ENCODE results near the gene HIBCH. TPM values are rescaled to one million over a fixed set of nuclear protein-coding genes. Genes with fewer than 3 reads are reported as not detected.
"Not testable (repeated sequence)": the region's sequence is repeated elsewhere in the genome, so short reads cannot be mapped to it uniquely, and the experiment has no call there.

Gene HIBCH
- total RNA-seq, 4 donors from 2014 or later: 27.5 to 40.1 (median 32.7) TPM

DNA sequence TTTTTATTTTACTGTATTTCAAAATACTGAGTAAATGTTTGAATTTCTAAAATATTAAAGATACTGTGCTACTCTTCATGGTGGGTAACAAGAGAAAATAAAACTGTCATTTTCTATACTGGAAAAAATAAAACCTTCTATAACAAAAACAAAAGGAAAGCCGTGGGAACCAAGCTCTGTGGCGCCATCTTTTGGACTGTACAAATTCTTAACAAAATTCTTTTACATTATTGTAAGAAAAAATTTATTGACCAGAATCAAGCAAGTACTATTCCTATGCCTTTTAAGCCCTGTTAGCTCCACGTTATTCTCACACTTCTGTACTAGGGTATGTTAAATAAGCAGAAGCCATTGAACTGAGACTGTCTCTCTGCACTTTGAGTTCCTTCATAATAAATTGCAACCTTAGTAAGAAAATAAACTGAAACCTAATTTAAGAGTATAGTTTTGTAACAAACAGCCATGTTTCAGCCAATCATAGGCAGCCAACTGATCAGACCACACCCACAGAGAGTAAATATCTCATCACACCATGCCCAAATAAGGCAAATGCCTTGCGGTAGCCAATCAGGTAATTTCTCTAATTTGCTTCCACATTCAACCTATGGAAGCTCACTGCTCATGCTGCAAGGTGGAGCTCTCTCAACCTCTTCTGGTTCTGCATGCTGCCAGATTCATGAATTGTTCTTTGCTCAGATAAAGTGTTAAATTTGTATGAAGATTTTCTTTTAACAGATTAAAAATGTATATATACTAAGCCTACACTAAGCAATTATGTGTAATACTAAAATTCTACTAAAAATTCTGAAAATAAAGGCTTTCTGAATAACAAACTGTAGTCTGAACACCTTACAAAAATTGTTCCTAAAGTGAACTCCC is 42.2 kb downstream of the HIBCH start:
- Histone ChIP-seq H3K36me3 (no peaks in the 10 kb centered on the region), H3K9me3 (no peaks in the 10 kb centered on the region), H3K27me3 (no peaks in the 10 kb centered on the region), H3K4me3 (replicated peaks in 1 of 3) (no peak overlapping the region), H3K4me1 (peaks cover 0 to 16% of the 10 kb centered on the region in 2 donors), H3K27ac (no peak overlapping the region)
- intact Hi-C loops (cut with DNase I): loop anchor here (5.0 kb wide), 1 partner anchor 185 kb away; no protein-coding TSS in a partner anchor
- WGBS, 2 donors: 55 to 57% methylated on average over 4 of the region's 4 CpGs
- DNase-seq: peak in 1 of 2 donors; percentile 21
- no peak for TF ChIP-seq POLR2A (IDR thresholded peaks at IDR 0.05)
- TF ChIP-seq, protein P1, sequence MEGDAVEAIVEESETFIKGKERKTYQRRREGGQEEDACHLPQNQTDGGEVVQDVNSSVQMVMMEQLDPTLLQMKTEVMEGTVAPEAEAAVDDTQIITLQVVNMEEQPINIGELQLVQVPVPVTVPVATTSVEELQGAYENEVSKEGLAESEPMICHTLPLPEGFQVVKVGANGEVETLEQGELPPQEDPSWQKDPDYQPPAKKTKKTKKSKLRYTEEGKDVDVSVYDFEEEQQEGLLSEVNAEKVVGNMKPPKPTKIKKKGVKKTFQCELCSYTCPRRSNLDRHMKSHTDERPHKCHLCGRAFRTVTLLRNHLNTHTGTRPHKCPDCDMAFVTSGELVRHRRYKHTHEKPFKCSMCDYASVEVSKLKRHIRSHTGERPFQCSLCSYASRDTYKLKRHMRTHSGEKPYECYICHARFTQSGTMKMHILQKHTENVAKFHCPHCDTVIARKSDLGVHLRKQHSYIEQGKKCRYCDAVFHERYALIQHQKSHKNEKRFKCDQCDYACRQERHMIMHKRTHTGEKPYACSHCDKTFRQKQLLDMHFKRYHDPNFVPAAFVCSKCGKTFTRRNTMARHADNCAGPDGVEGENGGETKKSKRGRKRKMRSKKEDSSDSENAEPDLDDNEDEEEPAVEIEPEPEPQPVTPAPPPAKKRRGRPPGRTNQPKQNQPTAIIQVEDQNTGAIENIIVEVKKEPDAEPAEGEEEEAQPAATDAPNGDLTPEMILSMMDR (IDR thresholded peaks at IDR 0.05): peak in 3 of 6 experiments; percentile 54 to 60 (median 60)

DNA sequence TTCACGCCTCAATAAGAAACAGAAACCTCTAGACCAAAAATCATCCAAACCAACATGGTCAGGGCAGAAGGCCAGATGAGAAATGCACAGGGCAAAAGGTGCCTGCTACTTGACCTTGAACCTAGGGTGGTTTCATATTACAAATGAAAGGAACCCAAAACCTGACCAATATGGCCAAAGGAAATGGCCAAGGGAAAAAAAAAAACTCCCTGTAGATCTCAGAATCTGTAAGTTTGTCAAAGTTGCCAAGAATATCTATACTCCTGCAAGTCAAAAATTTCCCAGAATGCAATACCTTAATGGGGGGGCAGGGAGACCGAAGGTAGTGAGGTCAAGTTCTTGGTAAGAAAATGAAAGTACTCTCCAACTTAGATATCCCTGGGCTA is 47.2 kb downstream of the HIBCH start:
- intact Hi-C loops (cut with DNase I): no loop called here
- H3K27ac ChIP-seq: no peak overlapping the region
- WGBS, 2 donors: 91 to 97% methylated on average over 1 to 2 of the region's 2 CpGs

DNA sequence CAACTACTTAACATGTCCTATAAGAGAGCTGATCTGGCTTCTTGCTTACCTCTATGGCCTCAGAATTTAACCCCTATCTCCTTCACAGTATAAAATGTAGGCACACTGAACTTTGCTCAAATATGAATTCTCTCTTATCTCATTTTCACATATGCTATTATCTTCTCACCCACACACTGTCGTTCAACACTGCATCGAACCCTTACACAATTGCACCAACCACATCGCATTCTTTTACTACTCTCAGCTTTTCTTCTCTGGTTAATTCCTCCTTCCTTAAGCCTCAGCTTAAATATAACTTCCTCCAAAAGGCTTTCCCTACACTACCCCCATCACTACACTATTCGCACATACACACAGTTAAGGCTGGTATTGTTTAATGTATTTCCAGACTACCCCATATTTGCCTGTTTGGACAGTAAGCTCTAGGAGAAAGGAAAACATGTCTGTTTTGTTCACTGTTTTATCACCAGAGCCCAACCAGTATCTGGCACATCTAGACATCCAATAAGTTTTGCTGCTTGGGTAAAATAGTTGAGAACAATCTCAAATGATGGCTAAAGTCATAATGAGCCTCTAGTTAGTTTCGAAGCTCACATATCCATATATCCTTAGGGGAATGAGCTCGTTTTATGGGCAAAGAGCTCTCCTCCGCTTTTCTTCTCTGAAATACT is 47.7 kb downstream of the HIBCH start:
- WGBS, 2 donors: 68 to 83% methylated on average over 7 of the region's 7 CpGs
- intact Hi-C loops (cut with DNase I): no loop called here

More for the DNA sequence above, 47.2 kb downstream of the HIBCH start:
- Histone ChIP-seq H3K4me3 (replicated peaks in 1 of 3) (no peak overlapping the region), H3K9me3 (no peaks in the 10 kb centered on the region), H3K36me3 (no peaks in the 10 kb centered on the region), H3K4me1 (no peaks in the 10 kb centered on the region), H3K27me3 (no peaks in the 10 kb centered on the region)
- TF ChIP-seq POLR2A (IDR thresholded peaks at IDR 0.05): no peak
- TF ChIP-seq, protein P1 (IDR thresholded peaks at IDR 0.05): no peak
- DNase-seq: no peak

DNA sequence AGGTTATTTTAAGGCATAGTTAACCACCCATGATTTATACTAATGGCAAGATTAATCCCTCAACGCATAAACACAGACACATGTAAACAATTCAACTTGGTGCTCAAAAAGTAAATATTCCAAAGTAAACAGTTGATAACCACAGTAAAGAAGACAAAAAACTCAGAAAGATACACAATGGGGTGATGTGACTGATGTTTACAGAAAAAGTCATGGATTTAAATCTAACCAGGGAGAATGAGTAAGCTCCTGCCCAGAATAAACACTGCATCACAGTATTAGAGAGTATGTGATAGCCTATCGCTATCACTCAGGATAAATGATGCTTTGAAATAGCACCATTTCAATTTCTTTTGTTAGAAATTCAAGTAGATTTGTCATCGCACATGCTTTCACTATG is 49.3 kb downstream of the HIBCH start:
- Histone ChIP-seq H3K9me3 (no peaks in the 10 kb centered on the region), H3K27me3 (no peaks in the 10 kb centered on the region), H3K4me3 (replicated peaks in 1 of 3) (no peak overlapping the region), H3K36me3 (no peaks in the 10 kb centered on the region), H3K4me1 (no peaks in the 10 kb centered on the region), H3K27ac (no peak overlapping the region)
- no peak for TF ChIP-seq POLR2A (IDR thresholded peaks at IDR 0.05)
- TF ChIP-seq, protein P1 (IDR thresholded peaks at IDR 0.05): no peak
- WGBS, 2 donors: 93 to 96% methylated on average over 3 of the region's 3 CpGs
- DNase-seq: no peak
- intact Hi-C loops (cut with DNase I): no loop called here

More for the DNA sequence above, 47.7 kb downstream of the HIBCH start:
- Histone ChIP-seq H3K27me3 (no peaks in the 10 kb centered on the region), H3K4me1 (no peaks in the 10 kb centered on the region), H3K4me3 (replicated peaks in 1 of 3) (no peak overlapping the region), H3K36me3 (no peaks in the 10 kb centered on the region), H3K9me3 (no peaks in the 10 kb centered on the region), H3K27ac (no peak overlapping the region)
- TF ChIP-seq POLR2A (IDR thresholded peaks at IDR 0.05): no peak
- TF ChIP-seq, protein P1 (IDR thresholded peaks at IDR 0.05): no peak
- DNase-seq: no peak

DNA sequence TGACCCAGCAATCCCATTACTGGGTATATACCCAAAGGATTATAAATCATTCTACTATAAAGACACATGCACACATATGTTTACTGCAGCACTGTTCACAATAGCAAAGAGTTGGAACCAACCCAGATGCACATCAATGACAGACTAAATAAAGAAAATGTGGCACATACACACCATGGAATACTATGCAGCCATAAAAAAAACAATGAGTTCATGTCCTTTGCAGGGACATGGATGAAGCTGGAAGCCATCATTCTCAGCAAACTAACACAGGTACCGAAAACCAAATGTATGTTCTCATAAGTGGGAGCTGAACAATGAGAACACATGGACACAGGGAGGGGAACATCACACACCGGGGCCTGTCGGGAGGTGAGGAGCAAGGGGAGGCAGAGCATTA is 49.9 kb downstream of the HIBCH start:
- WGBS, 2 donors: 96 to 100% methylated on average over 3 of the region's 3 CpGs
- H3K27ac ChIP-seq; intact Hi-C loops (cut with DNase I); H3K27me3 ChIP-seq; H3K9me3 ChIP-seq; H3K4me1 ChIP-seq; H3K36me3 ChIP-seq; H3K4me3 ChIP-seq (replicated peaks in 1 of 3); DNase-seq: not testable (repeated sequence)
